T-cell (primary cell): ENCODE data around the gene KCNJ6. TPM values are rescaled to one million over a fixed set of nuclear protein-coding genes. Genes with fewer than 3 reads are reported as not detected.

Experiments used
- ATAC-seq, 4 experiments: fragments of 200-7000 bp in 3 of 4; fragments of 150-1000 bp in 1 of 4; cut with Tn5 transposase; replicated peaks in 1 of 4; 1 replicate in 3 of 4; 2 replicates in 1 of 4; pipeline ENCODE4 v1.10.0; 2021; ENCODE audit warnings: moderate library complexity in 3 of 4, mild to moderate bottlenecking in 2 of 4, moderate number of reproducible peaks in 1 of 4
- CTCF ChIA-PET, 2 donors: fragments of 300-600 bp; sonication (Branson Sonifier 250); formaldehyde crosslinking; loops; one replicate each; lab custom pipeline; 2022; ENCODE audit warnings: antibody characterized with exemption in 2 of 2; lab: Charles Lee
- POLR2A ChIA-PET, 2 donors: fragments of 300-600 bp; sonication (Branson Sonifier 250); formaldehyde crosslinking; loops; one replicate each; lab custom pipeline; 2022; ENCODE audit warnings: antibody characterized with exemption in 2 of 2; lab: Charles Lee
- DNase-seq, 35 experiments: peaks; one replicate each; pipeline versions ENCODE4 v3.0.0 to v3.0.0-alpha.2; 2013 to 2023
- H3K27ac ChIP-seq: one replicate; pipeline ENCODE4 v1.5.1; 2013; ENCODE audit warnings: low read length
- H3K27me3 ChIP-seq, 2 experiments: replicated peaks in 1 of 2; 1 replicate in 1 of 2; 2 replicates in 1 of 2; pipeline versions ENCODE4 v1.6.1 to v1.7.0; 2013; ENCODE audit warnings: low read length in 1 of 2, mixed read lengths in 1 of 2; ENCODE audit not compliant: control insufficient read depth in 2 of 2, insufficient read depth in 2 of 2; ENCODE audit errors: extremely low read depth in 1 of 2
- H3K36me3 ChIP-seq, 2 donors: 1 replicate in 1 of 2; 2 replicates in 1 of 2; pipeline versions ENCODE4 v1.6.1 to v1.7.0; 2013; ENCODE audit warnings: low read length in 1 of 2; ENCODE audit not compliant: control insufficient read depth in 2 of 2, insufficient read depth in 1 of 2; ENCODE audit errors: extremely low read depth in 1 of 2
- H3K4me1 ChIP-seq, 2 experiments: 1 replicate in 1 of 2; 2 replicates in 1 of 2; pipeline versions ENCODE4 v1.6.1 to v1.7.0; 2013; ENCODE audit warnings: low read length in 2 of 2, mixed read lengths in 1 of 2; ENCODE audit not compliant: insufficient read depth in 2 of 2, control insufficient read depth in 1 of 2; ENCODE audit errors: extremely low read depth in 1 of 2
- H3K4me3 ChIP-seq, 2 donors: 1 replicate in 1 of 2; 2 replicates in 1 of 2; pipeline versions ENCODE4 v1.5.1 to v1.7.0; 2013; ENCODE audit warnings: mild to moderate bottlenecking in 2 of 2, low read length in 1 of 2, moderate library complexity in 1 of 2; ENCODE audit not compliant: control insufficient read depth in 1 of 2; ENCODE audit errors: extremely low read depth in 1 of 2
- H3K9me3 ChIP-seq: 2 replicates; pipeline ENCODE4 v1.7.0; 2013
- H3K27ac Mint-ChIP-seq, 2 donors: one replicate each; pipeline ENCODE4 v1.8.0; 2020 to 2021; ENCODE audit warnings: mild to moderate bottlenecking in 2 of 2, mixed read lengths in 2 of 2
- H3K27me3 Mint-ChIP-seq, 2 donors: one replicate each; pipeline ENCODE4 v1.8.0; 2021 to 2022; ENCODE audit warnings: mixed read lengths in 2 of 2
- H3K36me3 Mint-ChIP-seq: one replicate; pipeline ENCODE4 v1.8.0; 2021; ENCODE audit warnings: mixed read lengths
- H3K4me1 Mint-ChIP-seq, 3 donors: one replicate each; pipeline ENCODE4 v1.8.0; 2020 to 2022; ENCODE audit warnings: mixed read lengths in 3 of 3, mild to moderate bottlenecking in 1 of 3
- H3K4me3 Mint-ChIP-seq, 3 donors: one replicate each; pipeline ENCODE4 v1.8.0; 2020 to 2022; ENCODE audit warnings: mild to moderate bottlenecking in 3 of 3, mixed read lengths in 3 of 3, moderate library complexity in 3 of 3
- H3K9me3 Mint-ChIP-seq, 3 donors: one replicate each; pipeline ENCODE4 v1.8.0; 2020 to 2022; ENCODE audit warnings: mixed read lengths in 3 of 3
- WGBS: methylation state at CpG from one replicate; pipeline ENCODE4 v1.1.5; 2013; ENCODE audit warnings: missing lambda C conversion rate; ENCODE audit not compliant: insufficient coverage; 5-methylcytosine and 5-hydroxymethylcytosine counted together
- total RNA-seq, 35 experiments: library from RNA in 6 of 35; stranded (reverse) in 6 of 35; fragments of 120-200 nt in 1 of 35; gene quantifications; one replicate each; pipeline versions ENCODE4 v1.2.1 to v1.2.4 and lab custom pipeline; 2013 to 2026

Gene KCNJ6
- total RNA-seq, 5 donors from 2014 or later (not counting 1 experiment from before 2014, with no cell fraction given): not detected

DNA sequence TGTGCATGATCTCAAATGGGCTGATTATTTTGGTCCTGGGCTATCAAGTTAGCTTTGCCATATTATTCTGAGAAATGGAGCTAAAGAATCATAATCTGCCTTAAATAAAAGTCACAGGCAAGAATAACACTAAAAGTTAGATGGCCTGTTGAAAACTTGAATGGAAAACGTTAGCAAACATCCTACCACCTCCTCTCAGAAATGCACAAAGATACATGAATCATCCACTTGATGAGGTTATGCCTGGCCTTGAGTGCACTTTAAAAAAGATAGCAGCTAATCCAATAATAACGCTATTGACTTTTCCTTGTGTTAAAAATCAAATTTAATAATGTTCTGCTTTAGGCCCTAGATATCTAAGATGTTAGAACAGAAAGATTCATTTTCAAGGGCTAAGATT is 108.0 kb downstream of the KCNJ6 start:
- Mint-ChIP-seq H3K27me3 (peaks cover 12 to 31% of the 10 kb centered on the region in 2 donors), H3K9me3 (peaks cover 8 to 20% (median 15%) of the 10 kb centered on the region in 3 donors), H3K27ac (no peak overlapping the region), H3K4me3 (no peak overlapping the region), H3K36me3 (no peaks in the 10 kb centered on the region), H3K4me1 (no peaks in the 10 kb centered on the region)
- CTCF ChIA-PET: no interaction called here
- H3K27me3 ChIP-seq: peaks cover 0 to 7% of the 10 kb centered on the region in 2 experiments
- no peak for DNase-seq
- H3K9me3 ChIP-seq: no peaks in the 10 kb centered on the region
- ATAC-seq: no peak
- H3K4me3 ChIP-seq: no peak overlapping the region
- POLR2A ChIA-PET: no interaction called here
- H3K36me3 ChIP-seq: no peaks in the 10 kb centered on the region
- no CpG with 5 or more reads among the region's 2 CpGs for WGBS
- no peaks in the 10 kb centered on the region for H3K4me1 ChIP-seq
- no peak overlapping the region for H3K27ac ChIP-seq

DNA sequence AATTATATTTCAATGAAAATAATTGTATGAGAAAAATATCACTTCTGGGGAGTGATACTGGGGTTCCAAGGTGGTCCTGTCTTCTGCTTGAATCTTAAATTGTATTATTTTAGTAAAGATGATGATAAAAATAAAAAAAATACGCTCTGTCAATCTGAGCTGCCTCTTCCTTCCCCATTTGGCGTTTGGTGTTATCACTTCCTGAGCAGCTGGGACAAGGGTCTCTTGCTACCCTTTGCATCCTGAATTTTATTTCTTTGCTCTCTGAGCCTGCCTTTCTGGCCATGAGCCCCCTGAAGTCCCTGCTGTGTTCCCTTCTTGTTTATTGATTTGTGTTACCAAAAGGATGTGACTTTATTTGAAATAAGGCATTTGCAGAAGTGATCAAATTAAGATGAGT is 111.0 kb downstream of the KCNJ6 start:
- peaks cover 0 to 12% of the 10 kb centered on the region in 2 experiments for H3K27me3 ChIP-seq
- H3K36me3 Mint-ChIP-seq: no peaks in the 10 kb centered on the region
- no peak for ATAC-seq
- H3K4me1 Mint-ChIP-seq: no peaks in the 10 kb centered on the region
- WGBS: 0% methylated on average over 1 of the region's 2 CpGs
- H3K9me3 Mint-ChIP-seq: peaks cover 0 to 5% (median 3%) of the 10 kb centered on the region in 3 donors
- no peak overlapping the region for H3K4me3 ChIP-seq
- H3K27me3 Mint-ChIP-seq: peaks cover 20 to 25% of the 10 kb centered on the region in 2 donors
- H3K4me1 ChIP-seq: no peaks in the 10 kb centered on the region
- CTCF ChIA-PET: no interaction called here
- H3K4me3 Mint-ChIP-seq: no peak overlapping the region
- H3K36me3 ChIP-seq: no peaks in the 10 kb centered on the region
- POLR2A ChIA-PET: no interaction called here
- no peaks in the 10 kb centered on the region for H3K9me3 ChIP-seq
- no peak for DNase-seq
- H3K27ac Mint-ChIP-seq: no peak overlapping the region
- H3K27ac ChIP-seq: no peak overlapping the region

- no peak overlapping the region for H3K4me3 ChIP-seq
- DNase-seq (no peak), ATAC-seq (no peak)
- peaks cover 0 to 5% (median 3%) of the 10 kb centered on the region in 3 donors for H3K9me3 Mint-ChIP-seq
- H3K4me1 Mint-ChIP-seq: no peaks in the 10 kb centered on the region
- no peaks in the 10 kb centered on the region for H3K36me3 Mint-ChIP-seq
- no peak overlapping the region for H3K4me3 Mint-ChIP-seq
- peaks cover 20 to 22% of the 10 kb centered on the region in 2 donors for H3K27me3 Mint-ChIP-seq
- POLR2A ChIA-PET: no interaction called here
- no peaks in the 10 kb centered on the region for H3K9me3 ChIP-seq
- no peak overlapping the region for H3K27ac ChIP-seq
- no peaks in the 10 kb centered on the region for H3K4me1 ChIP-seq
- WGBS: no CpG with 5 or more reads among the region's 1 CpG
- CTCF ChIA-PET: no interaction called here
- H3K27me3 ChIP-seq: peaks cover 0 to 15% of the 10 kb centered on the region in 2 experiments
- no peak overlapping the region for H3K27ac Mint-ChIP-seq
- H3K36me3 ChIP-seq: no peaks in the 10 kb centered on the region
Measured at GRCh38 chr21:37804001-37804400, 112.3 kb downstream of the KCNJ6 start.

DNA sequence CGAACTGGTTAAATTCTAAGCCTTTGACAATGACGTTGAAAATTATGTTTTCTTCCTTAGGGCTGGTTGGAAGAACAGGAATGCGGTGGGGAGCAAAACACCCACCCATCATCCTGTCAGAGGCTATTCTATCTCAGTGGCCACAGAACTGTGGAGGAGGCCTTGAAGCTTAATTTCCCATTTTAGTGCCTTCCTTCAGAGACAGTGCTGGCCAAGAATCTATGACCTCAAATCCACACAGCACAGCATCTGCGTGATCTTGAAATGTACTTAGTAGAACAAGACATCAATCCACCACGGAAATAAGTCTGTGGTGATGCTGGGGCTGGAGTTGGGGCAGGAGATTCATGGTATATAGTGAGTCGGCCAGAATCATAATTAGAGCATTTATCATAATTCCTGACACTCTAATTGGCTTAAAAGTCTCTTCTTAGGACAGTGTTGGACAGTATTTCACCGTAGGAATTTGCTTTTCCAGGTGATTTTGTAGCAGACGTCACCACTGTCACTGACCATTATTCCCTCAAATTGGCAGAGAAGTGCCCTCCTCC is 113.1 kb downstream of the KCNJ6 start:
- H3K27ac Mint-ChIP-seq: no peak overlapping the region
- no peak overlapping the region for H3K4me3 Mint-ChIP-seq
- ATAC-seq (no peak), DNase-seq (no peak)
- Histone ChIP-seq H3K27me3 (peaks cover 0 to 15% of the 10 kb centered on the region in 2 experiments), H3K4me3 (no peak overlapping the region), H3K36me3 (no peaks in the 10 kb centered on the region), H3K27ac (no peak overlapping the region), H3K4me1 (no peaks in the 10 kb centered on the region), H3K9me3 (no peaks in the 10 kb centered on the region)
- ChIA-PET CTCF (no interaction called here), POLR2A (no interaction called here)
- no peaks in the 10 kb centered on the region for H3K4me1 Mint-ChIP-seq
- H3K27me3 Mint-ChIP-seq: peaks cover 21 to 26% of the 10 kb centered on the region in 2 donors
- WGBS: 94% methylated on average over 3 of the region's 8 CpGs
- H3K9me3 Mint-ChIP-seq: peaks cover 0 to 5% (median 3%) of the 10 kb centered on the region in 3 donors
- H3K36me3 Mint-ChIP-seq: no peaks in the 10 kb centered on the region

- Histone ChIP-seq H3K4me1 (no peaks in the 10 kb centered on the region), H3K4me3 (no peak overlapping the region), H3K27me3 (peaks cover 0 to 11% of the 10 kb centered on the region in 2 experiments), H3K36me3 (no peaks in the 10 kb centered on the region), H3K27ac (no peak overlapping the region), H3K9me3 (no peaks in the 10 kb centered on the region)
- H3K36me3 Mint-ChIP-seq: no peaks in the 10 kb centered on the region
- peaks cover 0 to 5% (median 3%) of the 10 kb centered on the region in 3 donors for H3K9me3 Mint-ChIP-seq
- H3K27ac Mint-ChIP-seq: no peak overlapping the region
- ChIA-PET CTCF (no interaction called here), POLR2A (no interaction called here)
- H3K4me3 Mint-ChIP-seq: no peak overlapping the region
- H3K27me3 Mint-ChIP-seq: peaks cover 21 to 25% of the 10 kb centered on the region in 2 donors
- WGBS: 54% methylated on average over 7 of the region's 11 CpGs
- no peaks in the 10 kb centered on the region for H3K4me1 Mint-ChIP-seq
- DNase-seq (no peak), ATAC-seq (no peak)
Measured at GRCh38 chr21:37800456-37801061, 115.7 kb downstream of the KCNJ6 start.

GRCh38 chr21:37800057-37800455 is 116.2 kb downstream of the KCNJ6 start:
- POLR2A ChIA-PET: no interaction called here

More at GRCh38 chr21:37800057-37800455, 116.2 kb downstream of the KCNJ6 start:
- no peaks in the 10 kb centered on the region for H3K36me3 Mint-ChIP-seq
- H3K27me3 Mint-ChIP-seq: peaks cover 21 to 23% of the 10 kb centered on the region in 2 donors
- Histone ChIP-seq H3K36me3 (no peaks in the 10 kb centered on the region), H3K4me3 (no peak overlapping the region), H3K27me3 (peaks cover 0 to 11% of the 10 kb centered on the region in 2 experiments), H3K9me3 (no peaks in the 10 kb centered on the region), H3K4me1 (no peaks in the 10 kb centered on the region), H3K27ac (no peak overlapping the region)
- H3K27ac Mint-ChIP-seq: no peak overlapping the region
- DNase-seq (no peak), ATAC-seq (no peak)
- H3K4me3 Mint-ChIP-seq: no peak overlapping the region
- no peaks in the 10 kb centered on the region for H3K4me1 Mint-ChIP-seq
- 20% methylated on average over 1 of the region's 2 CpGs for WGBS
- H3K9me3 Mint-ChIP-seq: peaks cover 0 to 5% (median 3%) of the 10 kb centered on the region in 3 donors
- CTCF ChIA-PET: no interaction called here
